HG03025 (cell line): Measurements from ENCODE around the gene EXT2.
A peak's percentile ranks its signal among the peaks of the same experiment; 100 is the strongest.

Experiments
- ATAC-seq: cut with Tn5 transposase; IDR thresholded peaks from one replicate; pipeline ENCODE4 v1.9.1; 2021; ENCODE audit warnings: mild to moderate bottlenecking, moderate library complexity; ENCODE audit not compliant: unreplicated experiment, low FRiP score

EXT2 gene

DNA sequence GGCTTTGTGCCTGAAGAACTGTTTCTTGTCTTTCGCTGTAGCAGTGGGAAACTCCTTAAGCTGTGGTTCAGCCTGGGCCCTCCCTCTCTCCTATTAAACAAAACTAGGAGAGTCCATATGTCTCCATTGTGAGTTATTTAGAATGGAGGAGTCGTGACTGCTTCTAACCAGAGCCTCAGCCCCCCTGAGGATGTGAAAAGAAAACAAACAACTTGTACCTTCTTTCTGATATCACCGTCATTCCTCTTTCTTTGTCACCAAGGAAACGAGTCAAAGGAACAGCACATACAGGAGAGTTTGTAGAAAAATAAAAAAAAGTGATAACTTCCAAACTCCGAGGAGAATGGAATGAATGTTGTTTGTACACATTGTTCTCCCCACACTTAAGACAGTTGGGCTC lies 11.6 kb upstream of the EXT2 start:
- ATAC-seq = no peak

- no peak for ATAC-seq
Observed at GRCh38 chr11:44085330-44085729, 10.1 kb upstream of the EXT2 start.

- no peak for ATAC-seq
Observed at GRCh38 chr11:44088377-44088776, 7.1 kb upstream of the EXT2 start.

GRCh38 chr11:44088871-44089270 lies 6.6 kb upstream of the EXT2 start:
- ATAC-seq = no peak

DNA sequence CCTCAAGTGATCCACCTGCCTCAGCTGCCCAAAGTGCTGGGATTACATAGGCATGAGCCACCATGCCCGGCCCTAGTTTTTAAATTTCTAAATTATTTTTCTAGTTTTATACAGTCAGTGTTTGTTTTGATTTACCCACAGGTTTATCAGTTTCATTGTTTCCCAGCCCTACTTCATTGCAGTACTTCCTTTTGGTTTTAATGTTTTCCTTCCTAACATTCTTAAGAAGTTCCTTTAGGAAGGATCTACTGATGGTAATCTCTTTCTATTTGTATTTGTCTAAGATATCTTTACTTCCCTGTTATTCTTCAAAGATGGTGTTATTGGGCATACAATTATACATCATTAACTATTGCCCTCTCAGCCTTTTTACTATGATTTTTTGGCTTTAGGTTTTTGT lies 4.9 kb upstream of the EXT2 start:
- ATAC-seq = no peak

DNA sequence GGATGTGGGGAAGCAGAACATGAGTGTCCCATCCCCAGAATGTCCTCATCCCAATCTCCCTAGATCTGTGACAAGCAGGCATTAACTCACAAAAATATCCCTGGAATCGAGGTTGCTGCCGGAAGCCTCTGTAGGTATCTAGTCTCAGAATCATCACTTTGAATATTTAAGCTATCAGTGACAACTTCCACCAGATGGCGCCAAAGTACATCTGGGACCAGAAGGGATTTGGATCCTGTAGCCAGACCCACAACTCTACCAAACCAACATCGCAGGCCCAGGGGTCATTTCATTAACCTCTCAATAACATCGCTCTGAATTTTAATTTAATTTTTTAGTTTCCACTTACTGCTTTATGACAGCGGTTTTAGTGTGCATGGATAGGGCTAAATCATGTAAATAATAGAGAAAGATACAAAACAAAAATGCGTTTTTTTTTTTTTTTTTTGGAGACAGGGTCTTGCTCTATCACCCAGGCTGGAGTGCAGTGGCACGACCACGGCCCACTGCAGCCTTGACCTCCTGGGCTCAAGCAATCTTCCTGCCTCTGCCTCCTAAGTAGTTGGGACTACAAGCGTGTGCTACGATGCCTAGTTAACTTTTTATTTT lies 1.1 kb upstream of the EXT2 start:
- no peak for ATAC-seq

DNA sequence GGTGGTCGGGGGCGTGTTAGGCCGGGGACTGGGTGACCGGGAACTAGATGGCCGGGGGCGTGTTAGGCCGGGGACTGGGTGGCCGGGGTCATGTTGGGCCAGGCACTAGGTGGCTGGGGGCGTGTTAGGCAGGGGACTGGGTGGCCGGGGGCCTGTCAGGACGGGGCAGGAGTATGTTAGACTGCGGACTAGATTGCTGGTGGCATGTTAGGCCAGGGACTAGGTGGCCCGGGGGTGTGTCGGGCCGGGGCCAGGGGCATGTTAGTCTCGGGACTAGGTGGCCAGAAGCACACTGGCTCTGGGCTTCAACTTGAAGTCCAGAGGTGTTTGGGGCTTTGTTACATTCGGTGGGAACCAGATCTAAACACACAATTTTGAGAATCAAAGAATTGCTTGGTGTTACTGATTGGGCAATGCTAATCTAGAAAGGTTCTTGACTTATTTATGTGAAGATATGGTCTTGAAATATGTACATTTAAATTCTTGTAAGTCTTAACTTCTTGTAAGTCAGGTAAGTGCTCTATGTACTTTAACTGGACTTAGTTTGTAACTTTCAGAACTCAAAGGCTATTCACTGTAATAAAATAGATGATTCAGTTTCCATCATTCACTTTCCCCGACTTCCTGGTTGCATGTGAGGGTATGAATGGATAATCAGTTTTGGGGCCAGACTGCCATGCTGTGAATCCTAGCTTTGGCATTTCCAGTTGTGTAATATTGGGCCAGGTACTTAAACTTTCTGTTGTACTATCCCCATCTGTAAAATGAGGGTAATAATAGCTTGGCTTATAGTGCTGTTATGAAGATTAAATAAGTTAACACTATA lies 1.1 kb downstream of the EXT2 start:
- peak; percentile 5 for ATAC-seq

DNA sequence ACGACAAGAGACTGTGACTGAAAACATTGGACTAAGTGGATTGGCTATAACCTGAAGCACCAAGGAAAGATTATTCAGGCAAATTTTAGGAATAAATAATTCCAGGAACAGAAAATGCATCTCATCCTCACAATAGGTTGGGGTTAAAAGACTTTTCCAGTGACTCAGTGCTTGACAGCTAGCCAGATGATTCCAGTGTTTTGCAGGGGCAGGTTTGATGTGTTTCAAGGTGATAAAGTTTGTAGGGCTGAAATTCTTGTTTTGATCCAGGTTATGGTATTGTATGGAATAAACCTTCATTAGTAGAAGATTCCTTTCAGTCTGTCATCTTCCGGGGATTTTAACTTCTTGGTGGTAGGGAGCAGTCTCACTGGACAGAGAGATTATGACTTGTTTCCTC lies 2.3 kb downstream of the EXT2 start:
- no peak for ATAC-seq

- ATAC-seq = no peak
Observed at GRCh38 chr11:44101098-44101497, 5.6 kb downstream of the EXT2 start.

- no peak for ATAC-seq
Observed at GRCh38 chr11:44104481-44105294, 9.2 kb downstream of the EXT2 start.

GRCh38 chr11:44108260-44108659 lies 12.8 kb downstream of the EXT2 start:
- no peak for ATAC-seq

GRCh38 chr11:44110231-44110679 lies 14.8 kb downstream of the EXT2 start:
- ATAC-seq = peak; percentile 83

- ATAC-seq = no peak
Observed at GRCh38 chr11:44112091-44112821, 16.8 kb downstream of the EXT2 start.

DNA sequence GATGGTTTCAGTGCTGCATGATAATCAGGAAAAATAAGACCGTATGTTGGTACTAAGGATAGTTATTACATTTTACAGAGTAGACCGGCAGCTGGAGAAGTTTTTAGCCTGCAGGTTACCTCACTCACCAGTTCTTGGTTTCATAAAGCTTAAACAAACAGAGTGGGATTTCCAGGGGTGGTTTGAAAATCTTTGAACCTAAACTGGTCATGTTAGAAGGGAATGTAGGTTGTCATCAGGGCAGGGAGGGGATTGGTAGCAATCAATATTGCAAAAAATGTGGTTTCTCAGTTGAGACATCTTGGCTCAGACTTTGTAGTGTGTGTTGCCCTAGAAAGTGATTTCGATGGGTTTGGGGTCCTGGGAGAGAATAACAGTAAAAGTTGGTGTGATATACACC lies 17.5 kb downstream of the EXT2 start:
- no peak for ATAC-seq

DNA sequence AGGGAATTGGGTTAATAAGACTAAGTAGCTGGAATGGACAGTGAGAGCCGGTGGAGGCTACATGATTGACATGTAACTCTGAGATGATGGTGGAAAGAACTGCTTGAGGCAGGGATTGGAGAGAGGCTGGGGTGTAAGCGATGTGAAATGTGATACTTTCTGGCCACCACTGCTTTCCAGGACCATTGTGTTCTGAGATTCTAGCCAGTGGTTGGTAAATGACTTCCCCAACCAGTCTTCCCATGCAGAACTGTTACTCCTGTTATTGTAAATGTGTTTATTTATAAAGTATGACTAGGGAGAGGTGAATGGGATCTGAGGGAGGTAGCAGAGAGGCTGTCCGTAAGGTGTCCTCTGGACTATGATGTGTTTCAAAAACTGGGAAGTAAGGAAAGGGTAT lies 18.1 kb downstream of the EXT2 start:
- no peak for ATAC-seq

DNA sequence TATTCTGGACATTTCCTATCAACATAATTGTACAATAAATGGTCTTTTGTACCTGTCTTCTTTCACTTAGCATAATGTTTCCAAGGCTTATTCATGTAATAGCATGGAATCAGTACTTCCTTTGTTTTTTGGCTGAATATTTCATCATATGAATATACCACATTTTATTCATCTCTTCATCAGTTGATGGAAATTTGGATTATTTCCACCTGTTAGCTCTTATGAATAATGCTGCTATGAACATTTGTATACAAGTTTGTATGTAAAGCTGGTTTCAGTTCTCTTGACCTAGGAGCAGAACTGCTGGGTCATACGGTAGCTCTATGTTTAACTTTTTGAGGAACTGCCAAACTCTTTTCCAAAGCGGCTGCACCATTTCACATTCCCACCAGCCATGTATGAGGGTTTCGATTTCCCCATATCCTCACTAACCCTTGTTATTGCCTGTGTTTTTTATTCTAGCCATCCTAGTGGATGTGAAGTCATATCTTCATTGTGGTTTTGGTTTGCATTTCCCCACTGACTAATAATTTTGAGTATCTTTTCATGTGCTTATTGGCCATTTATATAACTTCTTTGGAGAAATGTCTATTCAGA lies 20.9 kb downstream of the EXT2 start:
- ATAC-seq = no peak

DNA sequence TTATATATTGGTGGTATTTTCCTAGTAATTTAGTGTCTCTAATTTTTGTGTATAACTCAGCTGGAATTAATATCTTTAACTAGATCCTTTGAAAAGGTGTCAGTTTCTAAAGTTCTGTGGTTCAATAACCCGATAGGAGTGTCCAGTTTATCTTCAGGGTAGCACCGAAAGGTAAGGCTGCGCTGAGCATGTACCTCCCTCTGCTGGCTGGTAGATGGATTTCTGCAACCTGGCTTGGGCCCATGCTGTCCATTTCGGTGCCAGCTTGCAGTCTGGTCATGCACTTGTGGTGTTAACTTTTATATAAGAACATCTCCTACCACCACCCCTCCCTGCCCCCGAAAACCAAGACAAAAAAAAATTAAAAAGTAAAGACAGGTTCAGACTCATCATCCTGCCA lies 24.7 kb downstream of the EXT2 start:
- ATAC-seq = no peak

DNA sequence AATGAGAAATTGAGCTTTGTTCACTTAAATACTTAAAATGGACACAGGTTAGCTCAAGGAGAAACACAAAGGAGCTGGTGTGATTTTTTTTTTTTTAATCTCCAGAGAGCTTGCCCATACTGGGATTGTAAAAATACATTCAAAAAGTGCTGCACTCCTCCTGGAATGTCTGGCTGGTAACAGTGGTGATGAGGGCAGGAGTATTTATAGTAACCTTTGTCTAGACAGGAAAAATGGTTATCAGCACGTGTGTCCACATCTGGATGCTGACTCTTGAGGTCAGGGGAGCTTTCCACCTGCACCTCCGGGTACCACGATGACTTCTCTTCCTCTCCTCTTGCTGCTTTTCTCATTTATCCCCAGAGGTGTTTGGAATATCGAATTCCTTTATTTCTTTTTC lies 30.1 kb downstream of the EXT2 start:
- ATAC-seq = no peak

- ATAC-seq = no peak
Observed at GRCh38 chr11:44126304-44126703, 30.8 kb downstream of the EXT2 start.

DNA sequence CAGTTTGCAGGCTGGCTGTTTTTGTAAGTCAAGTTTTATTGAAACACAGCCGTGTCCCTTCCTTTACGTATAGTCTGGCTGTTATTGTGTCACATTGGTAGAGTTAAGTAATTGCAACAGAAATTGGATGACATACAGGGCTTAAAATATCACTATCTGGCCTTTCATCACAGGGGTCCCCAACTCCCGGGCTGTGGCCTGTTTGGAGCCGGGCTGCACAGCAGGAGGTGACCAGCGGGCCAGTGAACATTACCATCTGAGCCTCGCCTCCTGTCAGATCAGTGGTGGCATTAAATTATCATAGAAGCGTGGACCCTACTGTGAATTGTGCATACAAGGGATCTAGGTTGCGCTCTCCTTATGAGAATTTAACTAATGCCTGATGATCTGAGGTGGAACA lies 31.7 kb downstream of the EXT2 start:
- no peak for ATAC-seq
